Tibial artery (tissue), 4 donors: ENCODE data around the gene ARHGEF17.

ENCODE experiments used
- DNase-seq, 2 donors: peaks; one replicate each; pipeline ENCODE4 v3.0.0-alpha.2; 2019
- H3K27ac ChIP-seq, 2 donors: fragments of 200-600 bp; sonication (generic) in 1 of 2; 1 replicate in 1 of 2; 2 replicates in 1 of 2; pipeline ENCODE4 v1.5.1; 2018 to 2019; ENCODE audit warnings: mild to moderate bottlenecking in 1 of 2
- H3K27me3 ChIP-seq, 2 donors: fragments of 200-600 bp; sonication (generic) in 1 of 2; one replicate each; pipeline versions ENCODE4 v1.5.1 to v1.6.0; 2016 to 2019
- H3K36me3 ChIP-seq, 3 donors: fragments of 200-600 bp; sonication (generic) in 2 of 3; one replicate each; pipeline ENCODE4 v1.5.1; 2016 to 2019; ENCODE audit warnings: mild to moderate bottlenecking in 2 of 3
- H3K4me1 ChIP-seq, 4 donors: fragments of 200-600 bp; sonication (generic) in 2 of 4; 1 replicate in 3 of 4; 2 replicates in 1 of 4; pipeline ENCODE4 v1.5.1; 2016 to 2019
- H3K4me3 ChIP-seq, 2 donors: fragments of 200-600 bp; sonication (generic) in 1 of 2; 1 replicate in 1 of 2; 2 replicates in 1 of 2; pipeline ENCODE4 v1.5.1; 2018 to 2019; ENCODE audit warnings: mild to moderate bottlenecking in 2 of 2
- H3K9me3 ChIP-seq, 3 donors: fragments of 200-600 bp; sonication (generic) in 1 of 3; one replicate each; pipeline ENCODE4 v1.5.1; 2016 to 2019
- intact Hi-C: fragments of 100-400 bp; cut with DNase I; formaldehyde crosslinking; loops from one replicate; pipeline ENCODE4 v1.15.0; 2023; ENCODE audit warnings: low total_unique reads
- TF ChIP-seq, protein P1 (sequence below), 2 experiments: fragments of 200-600 bp in 1 of 2; fragments of 450-650 bp in 1 of 2; IDR thresholded peaks; one replicate each; pipeline ENCODE4 v1.5.1; 2017 to 2019; ENCODE audit warnings: antibody characterized with exemption in 2 of 2, mild to moderate bottlenecking in 1 of 2, moderate library complexity in 1 of 2

The ARHGEF17 gene

GRCh38 chr11:73361953-73362776 lies 54.1 kb downstream of the ARHGEF17 start:
- Histone ChIP-seq H3K27ac (peak overlapping the region; percentile 27 to 43), H3K4me1 (peaks cover 4 to 32% (median 27%) of the 10 kb centered on the region in 4 donors), H3K4me3 (no peak overlapping the region), H3K36me3 (peaks cover 76 to 96% (median 93%) of the 10 kb centered on the region in 3 donors), H3K9me3 (no peaks in the 10 kb centered on the region), H3K27me3 (no peaks in the 10 kb centered on the region)
- no peak for DNase-seq
- intact Hi-C loops: no loop called here
- TF ChIP-seq, protein P1, sequence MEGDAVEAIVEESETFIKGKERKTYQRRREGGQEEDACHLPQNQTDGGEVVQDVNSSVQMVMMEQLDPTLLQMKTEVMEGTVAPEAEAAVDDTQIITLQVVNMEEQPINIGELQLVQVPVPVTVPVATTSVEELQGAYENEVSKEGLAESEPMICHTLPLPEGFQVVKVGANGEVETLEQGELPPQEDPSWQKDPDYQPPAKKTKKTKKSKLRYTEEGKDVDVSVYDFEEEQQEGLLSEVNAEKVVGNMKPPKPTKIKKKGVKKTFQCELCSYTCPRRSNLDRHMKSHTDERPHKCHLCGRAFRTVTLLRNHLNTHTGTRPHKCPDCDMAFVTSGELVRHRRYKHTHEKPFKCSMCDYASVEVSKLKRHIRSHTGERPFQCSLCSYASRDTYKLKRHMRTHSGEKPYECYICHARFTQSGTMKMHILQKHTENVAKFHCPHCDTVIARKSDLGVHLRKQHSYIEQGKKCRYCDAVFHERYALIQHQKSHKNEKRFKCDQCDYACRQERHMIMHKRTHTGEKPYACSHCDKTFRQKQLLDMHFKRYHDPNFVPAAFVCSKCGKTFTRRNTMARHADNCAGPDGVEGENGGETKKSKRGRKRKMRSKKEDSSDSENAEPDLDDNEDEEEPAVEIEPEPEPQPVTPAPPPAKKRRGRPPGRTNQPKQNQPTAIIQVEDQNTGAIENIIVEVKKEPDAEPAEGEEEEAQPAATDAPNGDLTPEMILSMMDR (IDR thresholded peaks at IDR 0.05): no peak

GRCh38 chr11:73363147-73363546 lies 55.1 kb downstream of the ARHGEF17 start:
- H3K36me3 ChIP-seq: peaks cover 76 to 96% (median 93%) of the 10 kb centered on the region in 3 donors
- H3K9me3 ChIP-seq: no peaks in the 10 kb centered on the region
- peak overlapping the region; percentile 27 to 43 for H3K27ac ChIP-seq
- no peak for DNase-seq
- no peaks in the 10 kb centered on the region for H3K27me3 ChIP-seq
- H3K4me1 ChIP-seq: peaks cover 4 to 23% (median 17%) of the 10 kb centered on the region in 4 donors
- intact Hi-C loops: no loop called here
- H3K4me3 ChIP-seq: no peak overlapping the region
- TF ChIP-seq, protein P1 (IDR thresholded peaks at IDR 0.05): no peak

- intact Hi-C loops: no loop called here
- Histone ChIP-seq H3K9me3 (no peaks in the 10 kb centered on the region), H3K4me3 (no peak overlapping the region), H3K27ac (peak overlapping the region; percentile 4 to 6), H3K27me3 (no peaks in the 10 kb centered on the region), H3K36me3 (peaks cover 66 to 93% (median 81%) of the 10 kb centered on the region in 3 donors), H3K4me1 (no peaks in the 10 kb centered on the region)
- no peak for DNase-seq
- TF ChIP-seq, protein P1 (IDR thresholded peaks at IDR 0.05): no peak
Measured at GRCh38 chr11:73365352-73366264, 57.5 kb downstream of the ARHGEF17 start.

DNA sequence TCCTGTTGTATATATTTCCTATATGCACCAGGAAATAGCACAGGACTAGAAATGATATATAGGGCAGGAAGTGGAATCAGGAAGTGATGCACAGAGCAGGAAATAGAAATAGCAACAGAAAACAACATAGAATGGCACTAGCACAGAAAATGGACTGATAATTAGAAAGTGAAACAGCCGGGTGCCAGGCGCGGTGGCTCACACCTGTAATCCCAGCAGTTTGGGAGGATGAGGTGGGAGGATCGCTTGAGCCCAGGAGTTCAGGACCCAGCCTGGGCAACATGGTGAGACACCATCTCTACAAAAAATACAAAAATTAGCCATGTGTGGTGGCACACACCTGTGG lies 58.2 kb downstream of the ARHGEF17 start:
- Histone ChIP-seq H3K27ac (no peak overlapping the region), H3K4me3 (no peak overlapping the region), H3K4me1 (no peaks in the 10 kb centered on the region), H3K9me3 (no peaks in the 10 kb centered on the region), H3K36me3 (peaks cover 60 to 87% (median 74%) of the 10 kb centered on the region in 3 donors), H3K27me3 (no peaks in the 10 kb centered on the region)
- no peak for DNase-seq
- TF ChIP-seq, protein P1 (IDR thresholded peaks at IDR 0.05): no peak
- intact Hi-C loops: no loop called here

DNA sequence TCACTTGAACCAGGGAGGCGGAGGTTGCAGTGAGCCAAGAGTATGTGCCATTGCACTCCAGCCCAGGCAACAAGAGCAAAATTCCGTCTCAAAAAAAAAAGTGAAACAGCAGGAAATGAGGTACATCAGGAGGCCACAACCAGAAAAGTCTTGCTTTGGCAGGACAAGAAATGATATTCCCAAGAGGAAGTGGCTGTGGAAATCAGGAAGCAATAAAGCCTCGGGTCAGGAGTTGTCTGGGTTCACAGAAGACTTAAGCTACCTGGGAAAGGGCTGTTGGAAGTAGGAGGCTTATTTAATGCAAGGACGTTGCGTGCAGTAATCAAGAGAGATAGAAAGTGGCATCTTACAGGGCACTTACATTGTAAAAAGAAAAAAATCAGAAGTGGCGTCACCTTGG lies 58.9 kb downstream of the ARHGEF17 start:
- TF ChIP-seq, protein P1 (IDR thresholded peaks at IDR 0.05): no peak
- DNase-seq: no peak
- Histone ChIP-seq H3K27me3 (no peaks in the 10 kb centered on the region), H3K4me3 (no peak overlapping the region), H3K27ac (no peak overlapping the region), H3K36me3 (peaks cover 53 to 80% (median 67%) of the 10 kb centered on the region in 3 donors), H3K4me1 (peaks cover 0 to under 1% (median 0%) of the 10 kb centered on the region in 4 donors), H3K9me3 (no peaks in the 10 kb centered on the region)
- intact Hi-C loops: no loop called here
